Measurements from ENCODE around the gene HBG1.
"Not testable (repeated sequence)": the region's sequence is repeated elsewhere in the genome, so short reads cannot be mapped to it uniquely, and the experiment has no call there.

The HBG1 gene

GRCh38 chr11:5258543-5259262, 9.0 kb upstream of the HBG1 start:
- Histone ChIP-seq H4K20me1 (ENCODE audit: control insufficient read depth, insufficient read depth, low read depth, low read length) (no peaks in the 10 kb centered on the region), H3K4me3 (ENCODE audit: low read length) (no peak overlapping the region), H3F3A (ENCODE audit: control insufficient read depth, insufficient read depth) (no peaks in the 10 kb centered on the region), H3K27me3 (ENCODE audit: control insufficient read depth, low read length) (no peaks in the 10 kb centered on the region), H3K27ac (ENCODE audit: low read depth, low read length) (no peak overlapping the region), H3K36me3 (ENCODE audit: control insufficient read depth, low read length) (no peaks in the 10 kb centered on the region), H3K79me2 (ENCODE audit: control insufficient read depth, low read length) (no peaks in the 10 kb centered on the region), H3K4me1 (ENCODE audit: control insufficient read depth, low read length) (no peaks in the 10 kb centered on the region), H3K9me3 (ENCODE audit: control insufficient read depth, insufficient read depth, low read length) (no peaks in the 10 kb centered on the region), H3K4me2 (ENCODE audit: low read length) (no peak overlapping the region), H3K9me2 (replicated peaks; ENCODE audit: control insufficient read depth, low read length) (no peaks in the 10 kb centered on the region)
- TF ChIP-seq EZH2phosphoT487 (IDR thresholded peaks at IDR 0.05; ENCODE audit: borderline replicate concordance, low read length) (no peak), CTCF (IDR thresholded peaks at IDR 0.05; ENCODE audit: low read depth, low read length, poor library complexity, severe bottlenecking) (no peak)

GRCh38 chr11:5257296-5257695, 7.6 kb upstream of the HBG1 start:
- Histone ChIP-seq H4K20me1 (ENCODE audit: control insufficient read depth, insufficient read depth, low read depth, low read length) (no peaks in the 10 kb centered on the region), H3K36me3 (ENCODE audit: control insufficient read depth, low read length) (no peaks in the 10 kb centered on the region), H3K4me3 (ENCODE audit: low read length) (no peak overlapping the region), H3K4me1 (ENCODE audit: control insufficient read depth, low read length) (no peaks in the 10 kb centered on the region), H3F3A (ENCODE audit: control insufficient read depth, insufficient read depth) (no peaks in the 10 kb centered on the region), H3K27ac (ENCODE audit: low read depth, low read length) (no peak overlapping the region), H3K9me2 (replicated peaks; ENCODE audit: control insufficient read depth, low read length) (no peaks in the 10 kb centered on the region), H3K4me2 (ENCODE audit: low read length) (no peak overlapping the region), H3K9me3 (ENCODE audit: control insufficient read depth, insufficient read depth, low read length) (no peaks in the 10 kb centered on the region), H3K79me2 (ENCODE audit: control insufficient read depth, low read length) (no peaks in the 10 kb centered on the region), H3K27me3 (ENCODE audit: control insufficient read depth, low read length) (no peaks in the 10 kb centered on the region)
- TF ChIP-seq CTCF (IDR thresholded peaks at IDR 0.05; ENCODE audit: low read depth, low read length, poor library complexity, severe bottlenecking): no peak
- no peak for TF ChIP-seq EZH2phosphoT487 (IDR thresholded peaks at IDR 0.05; ENCODE audit: borderline replicate concordance, low read length)

GRCh38 chr11:5254646-5255413, 5.2 kb upstream of the HBG1 start, which contains the start of gene HBG2:
HBG2 (minus strand) TSS chr11:5254781; CDS start chr11:5254728, 53 bp downstream.
- not testable (repeated sequence) for H3K27ac ChIP-seq (ENCODE audit: low read depth, low read length); H3K4me3 ChIP-seq (ENCODE audit: low read length); H3K9me3 ChIP-seq (ENCODE audit: control insufficient read depth, insufficient read depth, low read length); H3K36me3 ChIP-seq (ENCODE audit: control insufficient read depth, low read length); H3F3A ChIP-seq (ENCODE audit: control insufficient read depth, insufficient read depth); H3K9me2 ChIP-seq (replicated peaks; ENCODE audit: control insufficient read depth, low read length); H3K4me2 ChIP-seq (ENCODE audit: low read length); H3K4me1 ChIP-seq (ENCODE audit: control insufficient read depth, low read length); H3K79me2 ChIP-seq (ENCODE audit: control insufficient read depth, low read length); H4K20me1 ChIP-seq (ENCODE audit: control insufficient read depth, insufficient read depth, low read depth, low read length); H3K27me3 ChIP-seq (ENCODE audit: control insufficient read depth, low read length)

- not testable (repeated sequence) for H3F3A ChIP-seq (ENCODE audit: control insufficient read depth, insufficient read depth); H3K79me2 ChIP-seq (ENCODE audit: control insufficient read depth, low read length); H4K20me1 ChIP-seq (ENCODE audit: control insufficient read depth, insufficient read depth, low read depth, low read length); H3K9me2 ChIP-seq (replicated peaks; ENCODE audit: control insufficient read depth, low read length); H3K27me3 ChIP-seq (ENCODE audit: control insufficient read depth, low read length); H3K4me3 ChIP-seq (ENCODE audit: low read length); H3K9me3 ChIP-seq (ENCODE audit: control insufficient read depth, insufficient read depth, low read length); H3K4me1 ChIP-seq (ENCODE audit: control insufficient read depth, low read length); H3K4me2 ChIP-seq (ENCODE audit: low read length); H3K36me3 ChIP-seq (ENCODE audit: control insufficient read depth, low read length); H3K27ac ChIP-seq (ENCODE audit: low read depth, low read length)
Observed at GRCh38 chr11:5254023-5254422, 4.4 kb upstream of the HBG1 start.

- not testable (repeated sequence) for H3K36me3 ChIP-seq (ENCODE audit: control insufficient read depth, low read length); H3K9me3 ChIP-seq (ENCODE audit: control insufficient read depth, insufficient read depth, low read length); H3K27ac ChIP-seq (ENCODE audit: low read depth, low read length); H3K79me2 ChIP-seq (ENCODE audit: control insufficient read depth, low read length); H3K27me3 ChIP-seq (ENCODE audit: control insufficient read depth, low read length); H3K4me1 ChIP-seq (ENCODE audit: control insufficient read depth, low read length); H3K4me2 ChIP-seq (ENCODE audit: low read length); H3K9me2 ChIP-seq (replicated peaks; ENCODE audit: control insufficient read depth, low read length); H3F3A ChIP-seq (ENCODE audit: control insufficient read depth, insufficient read depth); H3K4me3 ChIP-seq (ENCODE audit: low read length); H4K20me1 ChIP-seq (ENCODE audit: control insufficient read depth, insufficient read depth, low read depth, low read length)
Observed at GRCh38 chr11:5253440-5253839, 3.8 kb upstream of the HBG1 start.
